HUDEP-2 (cell line): ENCODE measurements around the gene MRPS16.
A peak's percentile ranks its signal among the peaks of the same experiment; 100 is the strongest.

Experiments used
- DNase-seq, 76 experiments: peaks; one replicate each; lab custom pipeline; 2025; ENCODE audit not compliant: unreplicated experiment in 76 of 76; lab: John Stamatoyannopoulos, UW

MRPS16 gene

GRCh38 chr10:73252445-73253224 is at the start of gene MRPS16:
Gene MRPS16, minus strand, starts transcription at chr10:73252644. Its CDS starts 162 bp downstream, at chr10:73252482.
- DNase-seq, result peak; percentile 37 to 96 (median 89)

- DNase-seq, result peak in 1 of 76 experiments; percentile 9
These were observed 44.5 kb upstream of the MRPS16 start for GRCh38 chr10:73296946-73297345.

GRCh38 chr10:73293461-73293860 is 41.0 kb upstream of the MRPS16 start:
- no peak for DNase-seq

- DNase-seq, result no peak
These were observed 37.5 kb upstream of the MRPS16 start for GRCh38 chr10:73289958-73290357.

GRCh38 chr10:73287441-73287840 is 35.0 kb upstream of the MRPS16 start:
- DNase-seq, result no peak

GRCh38 chr10:73281097-73281496 is 28.7 kb upstream of the MRPS16 start:
- DNase-seq, result no peak

GRCh38 chr10:73264423-73264822 is 12.0 kb upstream of the MRPS16 start:
- DNase-seq, result no peak

- peak in 3 of 76 experiments; percentile 7 to 21 (median 16) for DNase-seq
These were observed 11.4 kb upstream of the MRPS16 start for GRCh38 chr10:73263693-73264347.

- no peak for DNase-seq
These were observed 10.6 kb upstream of the MRPS16 start for GRCh38 chr10:73262880-73263555.

- peak in 60 of 76 experiments; percentile 2 to 81 (median 46) for DNase-seq
These were observed 9.8 kb upstream of the MRPS16 start for GRCh38 chr10:73262105-73262730.

- DNase-seq, result no peak
These were observed 9.0 kb upstream of the MRPS16 start for GRCh38 chr10:73261362-73261995.

GRCh38 chr10:73258612-73259011 is 6.2 kb upstream of the MRPS16 start:
- peak in 2 of 76 experiments; percentile 10 to 20 for DNase-seq

GRCh38 chr10:73253225-73253555 is 746 bp upstream of the MRPS16 start:
- DNase-seq, result peak in 10 of 76 experiments; percentile 13 to 35 (median 28)

GRCh38 chr10:73251683-73252444 is 580 bp downstream of the MRPS16 start:
- peak in 4 of 76 experiments; percentile 10 to 44 (median 21) for DNase-seq

GRCh38 chr10:73248259-73248724 is 4.2 kb downstream of the MRPS16 start:
- no peak for DNase-seq

- peak in 3 of 76 experiments; percentile 14 to 43 (median 17) for DNase-seq
These were observed 4.8 kb downstream of the MRPS16 start for GRCh38 chr10:73247509-73248258.

GRCh38 chr10:73246646-73247508 is 5.6 kb downstream of the MRPS16 start, which contains the start of gene DNAJC9:
Gene DNAJC9, minus strand, starts transcription at chr10:73247255. Its CDS starts 66 bp downstream, at chr10:73247189.
- peak; percentile 51 to 98 (median 93) for DNase-seq

GRCh38 chr10:73246322-73246645 is 6.2 kb downstream of the MRPS16 start:
- DNase-seq, result no peak
